Fibroblast of mammary gland (primary cell): ENCODE results near the gene ECEL1.

Experiments used
- DNase-seq: peaks from one replicate; pipeline ENCODE4 v3.0.0-alpha.2; 2010; ENCODE audit warnings: low read depth
- H3K4me3 ChIP-seq: 2 replicates; pipeline ENCODE4 v1.5.1; 2011; ENCODE audit warnings: low read depth, mild to moderate bottlenecking, low read length, moderate library complexity; ENCODE audit not compliant: control insufficient read depth
- TF ChIP-seq, protein P1 (sequence below): conservative IDR thresholded peaks from 2 replicates; pipeline ENCODE4 v1.5.1; 2011; ENCODE audit warnings: low read depth, low read length, inconsistent platforms; ENCODE audit not compliant: control insufficient read depth, insufficient read depth

ECEL1 gene

DNA sequence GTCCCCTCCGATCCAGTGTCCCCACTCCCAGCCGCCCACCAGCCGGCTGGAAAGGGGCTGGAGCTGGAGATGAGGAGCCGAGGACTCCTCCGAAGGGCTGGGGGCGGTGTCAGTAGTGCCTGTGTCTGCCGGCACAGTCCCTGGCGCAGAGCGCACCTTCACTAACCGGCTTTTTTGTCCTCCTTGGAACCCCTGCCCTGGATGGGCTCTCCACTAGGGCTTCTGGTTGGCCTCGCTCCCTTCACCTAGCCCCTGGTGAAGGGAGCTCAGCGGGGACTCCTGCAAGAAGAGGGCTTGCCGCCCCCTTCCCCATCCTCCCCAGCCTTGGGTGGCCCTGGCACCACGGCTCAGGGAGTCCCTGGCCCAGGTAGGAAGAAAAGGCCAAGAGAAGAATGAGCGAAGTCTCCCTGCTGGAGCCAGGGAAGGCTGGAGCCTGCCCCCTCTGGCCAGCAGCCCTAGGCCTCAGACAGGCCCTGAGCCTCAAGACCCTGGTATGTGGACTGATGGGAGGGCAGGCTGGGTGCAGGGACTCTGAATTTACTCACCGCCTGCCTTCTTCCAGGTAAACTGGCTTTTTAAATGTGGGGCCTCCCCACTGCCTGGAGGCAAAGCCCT is 570 bp upstream of the ECEL1 start:
- no peak for DNase-seq
- no peak overlapping the region for H3K4me3 ChIP-seq
- TF ChIP-seq, protein P1, sequence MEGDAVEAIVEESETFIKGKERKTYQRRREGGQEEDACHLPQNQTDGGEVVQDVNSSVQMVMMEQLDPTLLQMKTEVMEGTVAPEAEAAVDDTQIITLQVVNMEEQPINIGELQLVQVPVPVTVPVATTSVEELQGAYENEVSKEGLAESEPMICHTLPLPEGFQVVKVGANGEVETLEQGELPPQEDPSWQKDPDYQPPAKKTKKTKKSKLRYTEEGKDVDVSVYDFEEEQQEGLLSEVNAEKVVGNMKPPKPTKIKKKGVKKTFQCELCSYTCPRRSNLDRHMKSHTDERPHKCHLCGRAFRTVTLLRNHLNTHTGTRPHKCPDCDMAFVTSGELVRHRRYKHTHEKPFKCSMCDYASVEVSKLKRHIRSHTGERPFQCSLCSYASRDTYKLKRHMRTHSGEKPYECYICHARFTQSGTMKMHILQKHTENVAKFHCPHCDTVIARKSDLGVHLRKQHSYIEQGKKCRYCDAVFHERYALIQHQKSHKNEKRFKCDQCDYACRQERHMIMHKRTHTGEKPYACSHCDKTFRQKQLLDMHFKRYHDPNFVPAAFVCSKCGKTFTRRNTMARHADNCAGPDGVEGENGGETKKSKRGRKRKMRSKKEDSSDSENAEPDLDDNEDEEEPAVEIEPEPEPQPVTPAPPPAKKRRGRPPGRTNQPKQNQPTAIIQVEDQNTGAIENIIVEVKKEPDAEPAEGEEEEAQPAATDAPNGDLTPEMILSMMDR: no peak

DNA sequence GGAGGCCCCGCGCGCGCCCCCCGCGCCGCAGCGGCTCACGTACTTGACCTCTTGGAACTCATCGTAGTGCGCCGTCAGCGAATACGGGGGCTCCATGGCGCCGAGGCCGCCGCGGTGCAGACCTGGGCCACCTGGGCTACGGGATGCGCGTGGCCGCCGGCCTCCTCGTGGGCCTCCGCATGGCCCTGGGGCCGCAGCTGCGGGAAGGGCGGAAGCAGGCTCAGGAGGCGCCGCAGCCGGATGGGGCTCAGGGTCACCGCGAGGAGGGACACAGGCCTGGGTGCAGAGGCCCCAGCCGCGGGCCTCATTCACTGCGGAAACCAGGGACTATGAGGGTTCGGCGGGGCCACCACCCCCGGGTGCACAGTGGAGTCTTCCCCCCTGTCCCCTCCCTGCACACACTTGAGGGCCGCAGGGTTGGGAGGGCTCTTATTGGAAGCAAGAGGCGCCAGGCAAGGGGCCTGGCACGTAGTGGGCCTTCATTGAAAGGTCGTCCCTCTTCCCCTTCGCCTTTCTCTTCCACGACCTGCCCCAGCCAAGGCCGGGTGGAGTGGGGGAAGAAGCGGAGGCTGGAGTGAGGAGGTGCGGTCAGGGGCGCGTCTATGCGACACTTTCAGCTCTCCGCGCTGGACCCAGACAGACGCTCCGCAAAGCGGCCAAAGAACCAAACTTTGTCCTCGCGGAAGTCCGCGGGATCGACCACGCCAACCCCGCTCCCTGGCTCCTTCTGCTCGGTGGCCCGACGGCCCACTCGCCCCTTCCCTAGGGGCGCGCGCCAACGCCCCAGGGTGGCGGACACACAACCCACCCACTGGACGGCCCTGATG is 863 bp downstream of the ECEL1 start:
- DNase-seq: no peak
- TF ChIP-seq, protein P1: no peak
- H3K4me3 ChIP-seq: no peak overlapping the region

DNA sequence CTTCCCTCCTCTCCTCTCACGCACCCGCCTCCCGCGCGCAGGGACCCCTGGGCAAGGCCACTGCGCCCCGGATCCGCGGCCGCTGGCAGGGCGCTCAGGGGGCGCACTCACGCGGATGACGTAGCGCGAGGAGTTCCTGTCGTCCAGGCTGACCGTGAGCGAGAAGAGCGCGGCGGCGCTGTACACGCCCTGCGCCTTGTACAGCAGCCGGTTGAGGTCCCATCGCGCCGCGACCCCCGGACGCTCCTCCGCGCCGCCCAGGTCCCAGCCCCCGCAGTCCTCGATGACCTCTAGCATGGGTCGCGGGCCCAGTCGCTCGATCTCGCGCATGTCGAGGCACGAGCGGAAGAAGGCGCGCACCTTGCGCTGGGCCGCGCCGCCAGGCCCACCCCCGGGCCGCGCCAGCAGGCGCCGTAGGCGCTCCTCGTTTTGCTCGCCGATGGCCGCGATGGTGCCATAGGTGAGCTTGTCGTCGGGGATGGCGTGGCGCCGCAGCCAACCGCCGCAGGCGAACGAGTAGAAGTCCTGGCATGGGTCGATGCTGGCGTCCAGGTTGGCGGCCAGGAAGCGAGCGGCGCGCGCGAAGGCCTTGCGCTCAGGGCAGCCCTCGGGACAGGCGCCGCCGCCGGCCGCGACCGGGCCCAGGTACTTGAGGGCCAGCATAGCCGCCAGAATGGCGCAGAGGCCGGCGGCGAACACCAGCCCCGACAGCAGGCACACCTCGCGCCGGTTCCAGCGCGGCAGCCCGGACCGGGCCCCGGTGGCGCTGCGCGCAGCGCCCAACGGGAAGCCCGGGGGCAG is 1.7 kb downstream of the ECEL1 start:
- DNase-seq: no peak
- TF ChIP-seq, protein P1: no peak
- no peak overlapping the region for H3K4me3 ChIP-seq

DNA sequence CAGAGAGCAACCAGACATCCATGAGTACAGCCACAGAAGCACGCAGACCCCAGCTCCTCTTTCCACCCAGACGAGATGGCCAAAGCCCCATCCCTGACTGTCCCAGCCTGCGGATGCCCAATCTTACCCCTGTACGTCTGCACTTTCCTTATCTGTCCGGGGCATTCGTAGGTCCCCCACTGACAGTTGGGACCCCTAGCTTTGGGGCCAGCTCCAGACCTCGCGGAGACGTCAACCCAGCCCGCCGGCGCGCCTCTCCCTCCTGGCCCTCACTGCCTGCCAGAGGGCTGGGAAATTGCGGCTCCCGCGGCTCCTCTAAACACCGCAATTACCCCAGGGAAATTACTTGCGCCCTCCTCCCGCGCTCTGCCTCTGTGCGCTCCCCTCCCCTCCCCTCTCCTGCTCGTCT is 2.3 kb downstream of the ECEL1 start:
- no peak overlapping the region for H3K4me3 ChIP-seq
- TF ChIP-seq, protein P1: no peak
- DNase-seq: no peak

DNA sequence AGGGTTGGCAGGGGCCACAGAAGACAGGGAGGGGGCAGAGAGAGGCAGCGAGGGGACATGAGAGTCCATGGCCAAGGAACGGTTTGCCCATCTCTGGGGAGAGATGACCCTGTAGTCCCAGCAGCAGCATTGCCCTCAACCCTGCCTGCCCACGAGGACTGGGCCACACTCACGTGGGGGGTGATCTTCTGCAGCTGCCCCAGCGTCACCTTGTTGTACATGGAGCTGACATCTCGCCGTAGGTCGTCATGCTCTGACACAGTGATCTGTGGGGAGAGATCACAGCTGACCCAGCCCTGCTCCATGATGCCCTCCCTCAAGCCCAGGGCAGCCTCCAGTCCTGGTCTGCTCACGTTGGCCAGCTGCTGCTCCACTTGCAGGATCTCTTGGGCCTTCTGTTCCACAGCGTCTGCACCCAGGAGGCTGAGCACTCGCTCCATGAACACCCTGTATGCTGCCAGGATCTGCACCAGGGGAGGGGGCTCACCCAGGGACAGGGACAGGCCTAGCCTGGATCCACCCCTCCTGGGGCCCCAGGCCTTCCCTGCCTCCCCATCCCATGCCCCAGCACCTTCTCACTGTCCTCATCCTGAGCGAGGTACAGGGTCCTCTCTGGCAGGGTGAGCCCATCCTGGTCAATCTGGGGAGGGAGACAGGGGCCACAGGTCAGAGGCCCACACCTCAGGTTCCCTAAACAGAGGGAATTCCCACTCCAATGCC is 2.8 kb downstream of the ECEL1 start:
- TF ChIP-seq, protein P1: no peak
- no peak for DNase-seq

DNA sequence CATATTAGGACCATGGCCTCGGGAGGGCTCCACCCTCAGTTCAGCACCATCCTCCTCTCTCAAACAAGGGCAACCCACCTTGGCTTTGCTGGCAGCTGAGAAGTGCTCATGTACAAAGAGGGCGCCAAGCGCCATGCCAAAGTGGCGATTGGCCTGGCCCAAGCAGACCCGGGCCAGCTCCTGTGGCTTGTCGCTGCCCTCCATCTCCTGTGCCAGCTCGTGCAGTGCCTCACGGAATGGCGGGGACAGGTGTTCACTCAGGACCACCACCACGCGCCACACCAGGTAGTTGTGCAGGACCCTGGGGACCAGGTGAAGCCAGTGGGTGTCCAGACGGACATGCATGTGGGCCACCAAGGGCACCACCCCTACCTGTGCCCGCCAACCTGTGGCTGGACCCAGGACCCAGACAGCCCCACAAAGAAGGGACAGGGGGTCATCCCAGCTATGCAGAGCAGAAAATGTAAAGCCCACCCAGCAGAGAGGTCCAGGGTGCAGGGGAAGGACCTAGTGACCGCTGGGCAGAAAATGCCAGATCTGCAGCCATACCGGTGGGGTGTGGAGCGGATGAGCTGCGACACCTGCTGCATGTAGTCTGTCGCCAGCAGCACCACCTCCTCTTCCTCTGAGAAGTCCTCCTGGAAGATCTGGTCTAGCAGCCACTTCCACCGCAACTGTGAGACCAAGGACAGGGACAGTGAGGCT is 3.6 kb downstream of the ECEL1 start:
- DNase-seq: no peak
- TF ChIP-seq, protein P1: no peak
- no peak overlapping the region for H3K4me3 ChIP-seq

More for the DNA sequence above, 2.8 kb downstream of the ECEL1 start:
- H3K4me3 ChIP-seq: no peak overlapping the region
